Smooth muscle cell (in vitro differentiated cells): Measurements from ENCODE around the gene ANKRD44. TPM values are rescaled to one million over a fixed set of nuclear protein-coding genes. Genes with fewer than 3 reads are reported as not detected.
"Not testable (repeated sequence)": the region's sequence is repeated elsewhere in the genome, so short reads cannot be mapped to it uniquely, and the experiment has no call there.

Experiments used
- DNase-seq: peaks from one replicate; lab custom pipeline; 2025; ENCODE audit not compliant: unreplicated experiment; lab: John Stamatoyannopoulos, UW
- H2AFZ ChIP-seq: fragments of 200-600 bp; sonication (generic); 2 replicates; pipeline ENCODE4 v1.6.0; 2016; ENCODE audit warnings: antibody characterized with exemption, low read depth, mild to moderate bottlenecking
- H3F3A ChIP-seq: fragments of 200-600 bp; sonication (generic); 2 replicates; pipeline ENCODE4 v1.6.0; 2017; ENCODE audit warnings: antibody characterized with exemption, low read depth
- H3K27ac ChIP-seq: fragments of 200-600 bp; sonication (generic); 2 replicates; pipeline ENCODE4 v1.5.1; 2016; ENCODE audit warnings: low read depth, mild to moderate bottlenecking
- H3K27me3 ChIP-seq: fragments of 200-600 bp; sonication (generic); 2 replicates; pipeline ENCODE4 v1.6.1; 2016; ENCODE audit warnings: low read depth, mild to moderate bottlenecking
- H3K36me3 ChIP-seq: fragments of 200-600 bp; sonication (generic); 2 replicates; pipeline ENCODE4 v1.5.1; 2016; ENCODE audit warnings: low read depth
- H3K4me1 ChIP-seq: fragments of 200-600 bp; sonication (generic); 2 replicates; pipeline ENCODE4 v1.5.1; 2016; ENCODE audit warnings: low read depth
- H3K4me2 ChIP-seq: fragments of 200-600 bp; sonication (generic); 2 replicates; pipeline ENCODE4 v1.6.0; 2016; ENCODE audit warnings: mild to moderate bottlenecking
- H3K4me3 ChIP-seq: fragments of 200-600 bp; sonication (generic); 2 replicates; pipeline ENCODE4 v1.5.1; 2016; ENCODE audit warnings: mild to moderate bottlenecking
- H3K79me2 ChIP-seq: fragments of 200-600 bp; sonication (generic); 2 replicates; pipeline ENCODE4 v1.6.0; 2016; ENCODE audit warnings: low read depth, mild to moderate bottlenecking
- H3K9ac ChIP-seq: fragments of 200-600 bp; sonication (generic); 2 replicates; pipeline ENCODE4 v1.6.0; 2016; ENCODE audit warnings: low read depth
- H3K9me3 ChIP-seq: fragments of 200-600 bp; sonication (generic); replicated peaks from 2 replicates; pipeline ENCODE4 v1.5.1; 2016; ENCODE audit warnings: low read depth
- H4K20me1 ChIP-seq: fragments of 200-600 bp; sonication (generic); 2 replicates; pipeline ENCODE4 v1.6.0; 2016; ENCODE audit warnings: low read depth
- WGBS: methylation state at CpG from one replicate; pipeline ENCODE4 v1.1.7; 2016; ENCODE audit warnings: low lambda C conversion rate; 5-methylcytosine and 5-hydroxymethylcytosine counted together
- polyA plus RNA-seq: library from polyadenylated mRNA; unstranded; fragments of >200 nt; fragmentation: Nextera tagmentation; extraction: Ambion mirVana; gene quantifications from 2 replicates; pipeline ENCODE4 v1.2.1, GENCODE V29; 2016
- total RNA-seq: library from RNA; depleted of rRNA; stranded (reverse); fragments of >200 nt; gene quantifications from 2 replicates; pipeline ENCODE4 v1.2.3, GENCODE V29; 2014
- TF ChIP-seq, protein P1 (sequence below): fragments of 200-600 bp; sonication (generic); IDR thresholded peaks from 2 replicates; pipeline ENCODE4 v1.5.1; 2017; ENCODE audit warnings: borderline replicate concordance, mild to moderate bottlenecking, antibody characterized with exemption; ENCODE audit not compliant: insufficient read depth, poor library complexity, severe bottlenecking

ANKRD44 gene
- total and polyA plus RNA-seq, 2 experiments from 2014 or later: 3.6 to 5.5 TPM

DNA sequence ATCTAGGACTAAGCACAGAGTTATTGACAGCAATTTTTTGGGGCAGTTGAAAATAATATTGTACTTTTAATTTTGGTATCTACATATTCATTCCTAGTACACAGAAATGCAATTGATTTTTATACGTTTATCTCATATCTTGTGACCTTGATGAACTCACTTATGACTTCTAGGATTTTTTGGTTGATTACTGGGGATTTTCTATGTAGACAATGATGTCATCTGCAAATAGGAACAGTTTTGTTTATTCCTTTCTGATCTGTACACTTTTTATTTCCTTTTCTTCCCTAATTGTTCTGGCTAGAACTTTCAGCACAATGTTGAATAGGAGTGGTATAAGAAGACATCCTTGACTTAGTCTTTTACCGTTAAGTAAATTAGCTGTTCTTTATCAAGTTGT, 240.6 kb downstream of the ANKRD44 start:
- H3K36me3 ChIP-seq: no peaks in the 10 kb centered on the region

GRCh38 chr2:197062574-197062973, 248.0 kb downstream of the ANKRD44 start:
- not testable (repeated sequence) for H3K9ac ChIP-seq, DNase-seq
- 79% methylated on average over 3 of the region's 3 CpGs for WGBS

More for the DNA sequence above, 240.6 kb downstream of the ANKRD44 start:
- no peak overlapping the region for H3K27ac ChIP-seq
- H3K9me3 ChIP-seq: no peaks in the 10 kb centered on the region
- TF ChIP-seq, protein P1, sequence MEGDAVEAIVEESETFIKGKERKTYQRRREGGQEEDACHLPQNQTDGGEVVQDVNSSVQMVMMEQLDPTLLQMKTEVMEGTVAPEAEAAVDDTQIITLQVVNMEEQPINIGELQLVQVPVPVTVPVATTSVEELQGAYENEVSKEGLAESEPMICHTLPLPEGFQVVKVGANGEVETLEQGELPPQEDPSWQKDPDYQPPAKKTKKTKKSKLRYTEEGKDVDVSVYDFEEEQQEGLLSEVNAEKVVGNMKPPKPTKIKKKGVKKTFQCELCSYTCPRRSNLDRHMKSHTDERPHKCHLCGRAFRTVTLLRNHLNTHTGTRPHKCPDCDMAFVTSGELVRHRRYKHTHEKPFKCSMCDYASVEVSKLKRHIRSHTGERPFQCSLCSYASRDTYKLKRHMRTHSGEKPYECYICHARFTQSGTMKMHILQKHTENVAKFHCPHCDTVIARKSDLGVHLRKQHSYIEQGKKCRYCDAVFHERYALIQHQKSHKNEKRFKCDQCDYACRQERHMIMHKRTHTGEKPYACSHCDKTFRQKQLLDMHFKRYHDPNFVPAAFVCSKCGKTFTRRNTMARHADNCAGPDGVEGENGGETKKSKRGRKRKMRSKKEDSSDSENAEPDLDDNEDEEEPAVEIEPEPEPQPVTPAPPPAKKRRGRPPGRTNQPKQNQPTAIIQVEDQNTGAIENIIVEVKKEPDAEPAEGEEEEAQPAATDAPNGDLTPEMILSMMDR: no peak
- no peak for DNase-seq
- no peak overlapping the region for H2AFZ ChIP-seq
- no peaks in the 10 kb centered on the region for H4K20me1 ChIP-seq
- no peaks in the 10 kb centered on the region for H3K27me3 ChIP-seq
- no peak overlapping the region for H3K4me2 ChIP-seq
- no peak overlapping the region for H3K9ac ChIP-seq
- H3K79me2 ChIP-seq: no peaks in the 10 kb centered on the region
- peaks cover 5% of the 10 kb centered on the region for H3K4me1 ChIP-seq
- no peak overlapping the region for H3K4me3 ChIP-seq
- no peaks in the 10 kb centered on the region for H3F3A ChIP-seq
- WGBS: 78% methylated on average over 2 of the region's 2 CpGs

GRCh38 chr2:197059477-197059876, 251.1 kb downstream of the ANKRD44 start:
- no peak overlapping the region for H2AFZ ChIP-seq
- H3K9me3 ChIP-seq: no peaks in the 10 kb centered on the region
- TF ChIP-seq, protein P1: no peak
- no peak overlapping the region for H3K4me3 ChIP-seq
- no peaks in the 10 kb centered on the region for H4K20me1 ChIP-seq
- H3F3A ChIP-seq: no peaks in the 10 kb centered on the region
- no peaks in the 10 kb centered on the region for H3K27me3 ChIP-seq
- peaks cover 4% of the 10 kb centered on the region for H3K36me3 ChIP-seq
- H3K79me2 ChIP-seq: no peaks in the 10 kb centered on the region
- 85% methylated on average over 1 of the region's 1 CpG for WGBS
- H3K27ac ChIP-seq: no peak overlapping the region
- H3K9ac ChIP-seq: no peak overlapping the region
- no peak overlapping the region for H3K4me2 ChIP-seq
- H3K4me1 ChIP-seq: no peaks in the 10 kb centered on the region
- DNase-seq: no peak

More at GRCh38 chr2:197062574-197062973, 248.0 kb downstream of the ANKRD44 start:
- not testable (repeated sequence) for H4K20me1 ChIP-seq, H3K27ac ChIP-seq, H3K27me3 ChIP-seq, H3K79me2 ChIP-seq, H3K36me3 ChIP-seq, H3K9me3 ChIP-seq, H3K4me1 ChIP-seq, H3F3A ChIP-seq, H2AFZ ChIP-seq, H3K4me2 ChIP-seq, H3K4me3 ChIP-seq

GRCh38 chr2:197058777-197059300, 251.7 kb downstream of the ANKRD44 start:
- H3K27me3 ChIP-seq: no peaks in the 10 kb centered on the region
- no peaks in the 10 kb centered on the region for H3K4me1 ChIP-seq
- no peak overlapping the region for H3K4me2 ChIP-seq
- H3F3A ChIP-seq: no peaks in the 10 kb centered on the region
- no peaks in the 10 kb centered on the region for H3K79me2 ChIP-seq
- no peak overlapping the region for H3K27ac ChIP-seq
- no peaks in the 10 kb centered on the region for H4K20me1 ChIP-seq
- H3K9ac ChIP-seq: no peak overlapping the region
- no peak overlapping the region for H2AFZ ChIP-seq
- TF ChIP-seq, protein P1: no peak
- H3K36me3 ChIP-seq: peaks cover 4% of the 10 kb centered on the region
- no peaks in the 10 kb centered on the region for H3K9me3 ChIP-seq
- no peak overlapping the region for H3K4me3 ChIP-seq
- no peak for DNase-seq
- 87% methylated on average over 1 of the region's 1 CpG for WGBS
